PC-3 (cell line): ENCODE results near the gene PLCB4. TPM values are rescaled to one million over a fixed set of nuclear protein-coding genes. Genes with fewer than 3 reads are reported as not detected.
A peak's percentile ranks its signal among the peaks of the same experiment; 100 is the strongest.

ENCODE experiments used
- ATAC-seq: fragments of 200-7000 bp; cut with Tn5 transposase; 2 replicates; pipeline ENCODE4 v1.9.1; 2020; ENCODE audit warnings: mild to moderate bottlenecking, moderate library complexity
- BruUV-seq: library from RNA; stranded (reverse); fragments of 400-500 nt; replicated peaks from 2 replicates; lab custom pipeline; 2021; lab: Mats Ljungman, UMichigan
- CTCF ChIA-PET: fragments of 300-600 bp; sonication (Branson Sonifier 250); formaldehyde crosslinking; loops from one replicate; lab custom pipeline; 2022; ENCODE audit warnings: antibody characterized with exemption; lab: Charles Lee
- POLR2A ChIA-PET: fragments of 300-600 bp; sonication (Branson Sonifier 250); formaldehyde crosslinking; loops from one replicate; lab custom pipeline; 2022; ENCODE audit warnings: antibody characterized with exemption; ENCODE audit not compliant: unreplicated experiment; lab: Charles Lee
- DNase-seq: peaks from one replicate; pipeline ENCODE4 v3.0.0-alpha.2; 2015
- H2AFZ ChIP-seq: fragments of 300-600 bp; sonication (generic); 2 replicates; pipeline ENCODE4 v1.6.0; 2016; ENCODE audit warnings: antibody characterized with exemption, low read length
- H3F3A ChIP-seq: fragments of 300-600 bp; sonication (generic); one replicate; pipeline ENCODE4 v1.6.0; 2017; ENCODE audit warnings: antibody characterized with exemption, low read length, control low read depth, mild to moderate bottlenecking; ENCODE audit not compliant: unreplicated experiment
- H3K27ac ChIP-seq: fragments of 300-600 bp; sonication (generic); 2 replicates; pipeline ENCODE4 v1.5.1; 2016; ENCODE audit warnings: mild to moderate bottlenecking, low read length
- H3K27me3 ChIP-seq: fragments of 300-600 bp; sonication (generic); 2 replicates; pipeline ENCODE4 v1.6.1; 2016; ENCODE audit warnings: low read length, mixed read lengths
- H3K36me3 ChIP-seq: fragments of 300-600 bp; sonication (generic); 2 replicates; pipeline ENCODE4 v1.6.1; 2016; ENCODE audit warnings: low read depth, mixed run types, low read length, mixed read lengths
- H3K4me1 ChIP-seq: fragments of 300-600 bp; sonication (generic); 2 replicates; pipeline ENCODE4 v1.5.1; 2016; ENCODE audit warnings: low read length; ENCODE audit not compliant: insufficient read depth
- H3K4me2 ChIP-seq: fragments of 300-600 bp; sonication (generic); 2 replicates; pipeline ENCODE4 v1.6.0; 2016; ENCODE audit warnings: low read length
- H3K4me3 ChIP-seq: fragments of 300-600 bp; sonication (generic); 2 replicates; pipeline ENCODE4 v1.5.1; 2016; ENCODE audit warnings: mild to moderate bottlenecking, low read length, mixed read lengths
- H3K79me2 ChIP-seq: fragments of 300-600 bp; sonication (generic); 2 replicates; pipeline ENCODE4 v1.6.1; 2017; ENCODE audit warnings: low read length, mixed read lengths
- H3K9ac ChIP-seq: fragments of 300-600 bp; sonication (generic); 2 replicates; pipeline ENCODE4 v1.6.0; 2016; ENCODE audit warnings: mild to moderate bottlenecking, low read length
- H3K9me2 ChIP-seq: fragments of 300-600 bp; sonication (generic); replicated peaks from 2 replicates; pipeline ENCODE4 v1.6.1; 2016; ENCODE audit warnings: mixed run types, low read length, mixed read lengths
- H3K9me3 ChIP-seq: fragments of 300-600 bp; sonication (generic); 2 replicates; pipeline ENCODE4 v1.6.1; 2016; ENCODE audit warnings: low read length, mixed read lengths
- H4K20me1 ChIP-seq: fragments of 300-600 bp; sonication (generic); 2 replicates; pipeline ENCODE4 v1.6.1; 2016; ENCODE audit warnings: low read length, mixed read lengths
- CTCF ChIP-seq: fragments of 300-600 bp; sonication (generic); conservative IDR thresholded peaks from 2 replicates; pipeline ENCODE4 v1.5.1; 2017; ENCODE audit warnings: antibody characterized with exemption, low read depth, mild to moderate bottlenecking, low read length
- EZH2 ChIP-seq: fragments of 300-600 bp; sonication (generic); IDR thresholded peaks from one replicate; pipeline ENCODE4 v1.6.1; 2017; ENCODE audit warnings: antibody characterized with exemption, mild to moderate bottlenecking, low read length; ENCODE audit not compliant: unreplicated experiment
- EZH2phosphoT487 ChIP-seq: fragments of 300-600 bp; sonication (generic); IDR thresholded peaks from 2 replicates; pipeline ENCODE4 v1.6.1; 2018; ENCODE audit warnings: mild to moderate bottlenecking, antibody characterized with exemption, low read length, borderline replicate concordance
- intact Hi-C: fragments of 100-400 bp; cut with micrococcal nuclease; formaldehyde crosslinking; loops from 2 replicates; pipeline ENCODE4 v1.9.0; 2023
- total RNA-seq: library from RNA; depleted of rRNA; stranded (reverse); fragments of >200 nt; gene quantifications from 2 replicates; pipeline ENCODE4 v1.2.3, GENCODE V29; 2014

PLCB4 gene
- total RNA-seq, 1 experiment from 2014 or later, result 25.4 TPM

GRCh38 chr20:9021699-9022098, 47.2 kb upstream of the PLCB4 start:
- DNase-seq (peak; percentile 16), ATAC-seq (no peak)
- no peak overlapping the region for H3K4me3 ChIP-seq
- H3K36me3 ChIP-seq, result no peaks in the 10 kb centered on the region
- H3K4me2 ChIP-seq, result no peak overlapping the region
- no peaks in the 10 kb centered on the region for H4K20me1 ChIP-seq
- CTCF ChIA-PET, result no interaction called here
- H2AFZ ChIP-seq, result no peak overlapping the region
- no peaks in the 10 kb centered on the region for H3K27me3 ChIP-seq
- no peaks in the 10 kb centered on the region for H3F3A ChIP-seq
- intact Hi-C loops, result no loop called here
- peaks cover 11% of the 10 kb centered on the region for H3K4me1 ChIP-seq
- no peak overlapping the region for H3K27ac ChIP-seq
- H3K9me3 ChIP-seq, result no peaks in the 10 kb centered on the region
- POLR2A ChIA-PET, result no interaction called here
- BruUV-seq, result no TSS peak
- H3K79me2 ChIP-seq, result no peaks in the 10 kb centered on the region
- no peaks in the 10 kb centered on the region for H3K9me2 ChIP-seq
- TF ChIP-seq CTCF (no peak), EZH2phosphoT487 (no peak), EZH2 (no peak)
- no peak overlapping the region for H3K9ac ChIP-seq

GRCh38 chr20:9022376-9022775, 46.5 kb upstream of the PLCB4 start:
- Histone ChIP-seq H3K79me2 (no peaks in the 10 kb centered on the region), H3K27ac (no peak overlapping the region), H3K9me2 (no peaks in the 10 kb centered on the region), H3K36me3 (no peaks in the 10 kb centered on the region), H2AFZ (no peak overlapping the region), H3K4me2 (no peak overlapping the region), H3K4me1 (peaks cover 11% of the 10 kb centered on the region), H3F3A (no peaks in the 10 kb centered on the region), H3K9ac (no peak overlapping the region), H3K9me3 (no peaks in the 10 kb centered on the region), H4K20me1 (no peaks in the 10 kb centered on the region), H3K4me3 (no peak overlapping the region), H3K27me3 (no peaks in the 10 kb centered on the region)
- ChIA-PET POLR2A (no interaction called here), CTCF (interaction anchor here (0.6 kb wide), 1 partner anchor 954 kb away, joined by 4 read pairs; no protein-coding TSS in a partner anchor)
- DNase-seq, result no peak
- no TSS peak for BruUV-seq
- no peak for ATAC-seq
- TF ChIP-seq EZH2, result no peak
- no peak for TF ChIP-seq EZH2phosphoT487
- TF ChIP-seq CTCF, result no peak
- intact Hi-C loops, result no loop called here

- ChIA-PET CTCF (no interaction called here), POLR2A (no interaction called here)
- DNase-seq (no peak), ATAC-seq (no peak)
- TF ChIP-seq EZH2 (no peak), EZH2phosphoT487 (no peak), CTCF (no peak)
- Histone ChIP-seq H3K9me2 (no peaks in the 10 kb centered on the region), H3K9ac (no peak overlapping the region), H3K4me1 (peaks cover 11% of the 10 kb centered on the region), H3K79me2 (no peaks in the 10 kb centered on the region), H3K36me3 (no peaks in the 10 kb centered on the region), H2AFZ (no peak overlapping the region), H3F3A (no peaks in the 10 kb centered on the region), H3K27me3 (no peaks in the 10 kb centered on the region), H3K9me3 (no peaks in the 10 kb centered on the region), H3K4me3 (no peak overlapping the region), H3K4me2 (no peak overlapping the region), H3K27ac (no peak overlapping the region), H4K20me1 (no peaks in the 10 kb centered on the region)
- BruUV-seq, result no TSS peak
- intact Hi-C loops, result no loop called here
Observed at GRCh38 chr20:9024606-9025005, 44.3 kb upstream of the PLCB4 start.
